Measurements from ENCODE around the gene COL8A1.

The COL8A1 gene

DNA sequence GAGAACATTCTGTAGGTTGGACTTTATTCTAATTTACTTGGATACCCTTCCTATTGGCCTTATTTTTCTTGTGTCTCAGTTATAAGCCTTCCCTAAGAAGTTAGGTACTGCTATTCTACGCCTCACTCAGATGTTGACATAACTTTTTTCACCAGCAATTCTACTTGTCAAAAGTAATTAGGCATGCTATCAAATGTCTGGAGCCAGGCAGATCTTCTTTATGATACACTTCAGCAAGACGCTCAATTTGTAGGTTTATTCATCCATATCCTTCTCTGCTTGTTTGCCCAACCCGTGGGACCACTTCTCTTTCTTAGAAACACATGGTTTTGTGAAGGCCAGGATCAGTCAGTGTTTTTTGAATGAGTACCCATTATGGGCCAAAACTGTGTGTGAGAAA is 36.2 kb upstream of the COL8A1 start (continued):
- TF ChIP-seq, protein P1, sequence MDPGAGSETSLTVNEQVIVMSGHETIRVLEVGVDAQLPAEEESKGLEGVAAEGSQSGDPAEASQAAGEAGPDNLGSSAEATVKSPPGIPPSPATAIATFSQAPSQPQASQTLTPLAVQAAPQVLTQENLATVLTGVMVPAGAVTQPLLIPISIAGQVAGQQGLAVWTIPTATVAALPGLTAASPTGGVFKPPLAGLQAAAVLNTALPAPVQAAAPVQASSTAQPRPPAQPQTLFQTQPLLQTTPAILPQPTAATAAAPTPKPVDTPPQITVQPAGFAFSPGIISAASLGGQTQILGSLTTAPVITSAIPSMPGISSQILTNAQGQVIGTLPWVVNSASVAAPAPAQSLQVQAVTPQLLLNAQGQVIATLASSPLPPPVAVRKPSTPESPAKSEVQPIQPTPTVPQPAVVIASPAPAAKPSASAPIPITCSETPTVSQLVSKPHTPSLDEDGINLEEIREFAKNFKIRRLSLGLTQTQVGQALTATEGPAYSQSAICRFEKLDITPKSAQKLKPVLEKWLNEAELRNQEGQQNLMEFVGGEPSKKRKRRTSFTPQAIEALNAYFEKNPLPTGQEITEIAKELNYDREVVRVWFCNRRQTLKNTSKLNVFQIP (CRISPR knock-in tag; IDR thresholded peaks at IDR 0.05; ENCODE audit: borderline replicate concordance, low read depth), result no peak
- TF ChIP-seq ZNF70 (CRISPR knock-in tag; IDR thresholded peaks at IDR 0.05), result no peak

DNA sequence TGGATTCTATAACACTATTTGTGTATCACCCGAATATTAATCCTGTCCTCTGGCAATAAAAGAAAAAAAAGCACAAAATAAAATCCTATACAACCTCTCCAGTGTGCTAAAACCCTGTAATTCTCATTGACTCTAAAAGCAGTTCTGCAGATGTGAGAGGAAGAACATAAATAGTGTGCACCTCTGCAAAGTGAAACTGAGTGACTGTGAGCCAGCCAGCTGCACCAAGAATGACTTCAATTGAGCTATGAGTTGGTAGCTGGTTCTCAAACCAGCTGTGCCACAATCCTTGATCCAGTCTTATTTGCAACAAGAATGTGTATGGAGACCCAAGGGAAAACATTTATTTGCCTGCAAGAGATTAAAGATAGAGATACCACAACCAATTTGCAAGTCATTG is 31.2 kb upstream of the COL8A1 start:
- ATAC-seq, result no peak

DNA sequence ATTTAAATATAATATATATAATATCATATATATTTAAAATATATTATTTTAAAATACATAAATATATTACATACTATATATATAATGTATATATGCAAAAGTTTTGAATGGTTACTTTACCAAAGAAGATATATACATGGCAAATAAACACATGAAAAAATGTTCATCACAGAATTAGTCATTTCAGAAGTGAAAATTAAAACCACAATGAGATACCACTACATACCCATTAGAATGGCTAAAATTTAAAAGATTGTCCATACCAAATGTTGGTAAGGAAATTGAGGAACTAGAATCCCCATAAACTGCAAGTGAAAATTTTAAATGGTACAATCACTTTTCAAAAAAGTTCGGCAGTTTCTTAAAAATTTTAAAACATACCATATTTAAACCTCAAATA is 23.6 kb upstream of the COL8A1 start:
- ATAC-seq, result no peak

More for the DNA sequence above, 31.2 kb upstream of the COL8A1 start:
- no peak for TF ChIP-seq CSDC2 (CRISPR knock-in tag; IDR thresholded peaks at IDR 0.05)
- TF ChIP-seq, protein P1 (CRISPR knock-in tag; IDR thresholded peaks at IDR 0.05; ENCODE audit: borderline replicate concordance, low read depth), result no peak
- no peak for TF ChIP-seq SNAI2 (CRISPR knock-in tag; IDR thresholded peaks at IDR 0.05)
- no peak for TF ChIP-seq RARB (CRISPR knock-in tag; IDR thresholded peaks at IDR 0.05)
- no peak for TF ChIP-seq ZFP3 (CRISPR knock-in tag; IDR thresholded peaks at IDR 0.05)
- TF ChIP-seq BACH2 (CRISPR knock-in tag; IDR thresholded peaks at IDR 0.05; ENCODE audit: borderline replicate concordance), result no peak
- TF ChIP-seq, protein P2, sequence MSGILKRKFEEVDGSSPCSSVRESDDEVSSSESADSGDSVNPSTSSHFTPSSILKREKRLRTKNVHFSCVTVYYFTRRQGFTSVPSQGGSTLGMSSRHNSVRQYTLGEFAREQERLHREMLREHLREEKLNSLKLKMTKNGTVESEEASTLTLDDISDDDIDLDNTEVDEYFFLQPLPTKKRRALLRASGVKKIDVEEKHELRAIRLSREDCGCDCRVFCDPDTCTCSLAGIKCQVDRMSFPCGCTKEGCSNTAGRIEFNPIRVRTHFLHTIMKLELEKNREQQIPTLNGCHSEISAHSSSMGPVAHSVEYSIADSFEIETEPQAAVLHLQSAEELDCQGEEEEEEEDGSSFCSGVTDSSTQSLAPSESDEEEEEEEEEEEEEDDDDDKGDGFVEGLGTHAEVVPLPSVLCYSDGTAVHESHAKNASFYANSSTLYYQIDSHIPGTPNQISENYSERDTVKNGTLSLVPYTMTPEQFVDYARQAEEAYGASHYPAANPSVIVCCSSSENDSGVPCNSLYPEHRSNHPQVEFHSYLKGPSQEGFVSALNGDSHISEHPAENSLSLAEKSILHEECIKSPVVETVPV (CRISPR knock-in tag; IDR thresholded peaks at IDR 0.05), result no peak
- no peak for TF ChIP-seq PPARA (CRISPR knock-in tag; IDR thresholded peaks at IDR 0.05; ENCODE audit: borderline replicate concordance)
- no peak for TF ChIP-seq ISL1 (CRISPR knock-in tag; IDR thresholded peaks at IDR 0.05)
- TF ChIP-seq ARNTL (CRISPR knock-in tag; IDR thresholded peaks at IDR 0.05; ENCODE audit: borderline replicate concordance, low read depth), result no peak
- TF ChIP-seq TOX (CRISPR knock-in tag; IDR thresholded peaks at IDR 0.05; ENCODE audit: borderline replicate concordance), result no peak
- no peak for TF ChIP-seq TCF4 (CRISPR knock-in tag; IDR thresholded peaks at IDR 0.05; ENCODE audit: borderline replicate concordance)
- no peak for TF ChIP-seq ZNF70 (CRISPR knock-in tag; IDR thresholded peaks at IDR 0.05)
- TF ChIP-seq OSR1 (CRISPR knock-in tag; IDR thresholded peaks at IDR 0.05), result no peak
- TF ChIP-seq ZNF565 (CRISPR knock-in tag; conservative IDR thresholded peaks at IDR 0.05; ENCODE audit: low read depth), result no peak
- no peak for TF ChIP-seq ESRRG (CRISPR knock-in tag; IDR thresholded peaks at IDR 0.05)
- TF ChIP-seq, protein P3, sequence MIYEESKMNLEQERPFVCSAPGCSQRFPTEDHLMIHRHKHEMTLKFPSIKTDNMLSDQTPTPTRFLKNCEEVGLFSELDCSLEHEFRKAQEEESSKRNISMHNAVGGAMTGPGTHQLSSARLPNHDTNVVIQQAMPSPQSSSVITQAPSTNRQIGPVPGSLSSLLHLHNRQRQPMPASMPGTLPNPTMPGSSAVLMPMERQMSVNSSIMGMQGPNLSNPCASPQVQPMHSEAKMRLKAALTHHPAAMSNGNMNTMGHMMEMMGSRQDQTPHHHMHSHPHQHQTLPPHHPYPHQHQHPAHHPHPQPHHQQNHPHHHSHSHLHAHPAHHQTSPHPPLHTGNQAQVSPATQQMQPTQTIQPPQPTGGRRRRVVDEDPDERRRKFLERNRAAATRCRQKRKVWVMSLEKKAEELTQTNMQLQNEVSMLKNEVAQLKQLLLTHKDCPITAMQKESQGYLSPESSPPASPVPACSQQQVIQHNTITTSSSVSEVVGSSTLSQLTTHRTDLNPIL (CRISPR knock-in tag; IDR thresholded peaks at IDR 0.05; ENCODE audit: low read depth), result no peak
- TF ChIP-seq, protein P4, sequence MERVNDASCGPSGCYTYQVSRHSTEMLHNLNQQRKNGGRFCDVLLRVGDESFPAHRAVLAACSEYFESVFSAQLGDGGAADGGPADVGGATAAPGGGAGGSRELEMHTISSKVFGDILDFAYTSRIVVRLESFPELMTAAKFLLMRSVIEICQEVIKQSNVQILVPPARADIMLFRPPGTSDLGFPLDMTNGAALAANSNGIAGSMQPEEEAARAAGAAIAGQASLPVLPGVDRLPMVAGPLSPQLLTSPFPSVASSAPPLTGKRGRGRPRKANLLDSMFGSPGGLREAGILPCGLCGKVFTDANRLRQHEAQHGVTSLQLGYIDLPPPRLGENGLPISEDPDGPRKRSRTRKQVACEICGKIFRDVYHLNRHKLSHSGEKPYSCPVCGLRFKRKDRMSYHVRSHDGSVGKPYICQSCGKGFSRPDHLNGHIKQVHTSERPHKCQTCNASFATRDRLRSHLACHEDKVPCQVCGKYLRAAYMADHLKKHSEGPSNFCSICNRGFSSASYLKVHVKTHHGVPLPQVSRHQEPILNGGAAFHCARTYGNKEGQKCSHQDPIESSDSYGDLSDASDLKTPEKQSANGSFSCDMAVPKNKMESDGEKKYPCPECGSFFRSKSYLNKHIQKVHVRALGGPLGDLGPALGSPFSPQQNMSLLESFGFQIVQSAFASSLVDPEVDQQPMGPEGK (CRISPR knock-in tag; IDR thresholded peaks at IDR 0.05; ENCODE audit: borderline replicate concordance), result no peak
- no peak for TF ChIP-seq ZFP30 (CRISPR knock-in tag; IDR thresholded peaks at IDR 0.05)
- TF ChIP-seq ZNF8 (CRISPR knock-in tag; IDR thresholded peaks at IDR 0.05), result no peak

More for the DNA sequence above, 23.6 kb upstream of the COL8A1 start:
- TF ChIP-seq ZNF8 (CRISPR knock-in tag; IDR thresholded peaks at IDR 0.05) (no peak), OSR1 (CRISPR knock-in tag; IDR thresholded peaks at IDR 0.05) (no peak), ESRRG (CRISPR knock-in tag; IDR thresholded peaks at IDR 0.05) (no peak), ZC3H10 (CRISPR knock-in tag; IDR thresholded peaks at IDR 0.05) (no peak), ZNF565 (CRISPR knock-in tag; conservative IDR thresholded peaks at IDR 0.05; ENCODE audit: low read depth) (no peak)
- TF ChIP-seq, protein P1 (CRISPR knock-in tag; IDR thresholded peaks at IDR 0.05; ENCODE audit: borderline replicate concordance, low read depth), result no peak
- TF ChIP-seq, protein P5, sequence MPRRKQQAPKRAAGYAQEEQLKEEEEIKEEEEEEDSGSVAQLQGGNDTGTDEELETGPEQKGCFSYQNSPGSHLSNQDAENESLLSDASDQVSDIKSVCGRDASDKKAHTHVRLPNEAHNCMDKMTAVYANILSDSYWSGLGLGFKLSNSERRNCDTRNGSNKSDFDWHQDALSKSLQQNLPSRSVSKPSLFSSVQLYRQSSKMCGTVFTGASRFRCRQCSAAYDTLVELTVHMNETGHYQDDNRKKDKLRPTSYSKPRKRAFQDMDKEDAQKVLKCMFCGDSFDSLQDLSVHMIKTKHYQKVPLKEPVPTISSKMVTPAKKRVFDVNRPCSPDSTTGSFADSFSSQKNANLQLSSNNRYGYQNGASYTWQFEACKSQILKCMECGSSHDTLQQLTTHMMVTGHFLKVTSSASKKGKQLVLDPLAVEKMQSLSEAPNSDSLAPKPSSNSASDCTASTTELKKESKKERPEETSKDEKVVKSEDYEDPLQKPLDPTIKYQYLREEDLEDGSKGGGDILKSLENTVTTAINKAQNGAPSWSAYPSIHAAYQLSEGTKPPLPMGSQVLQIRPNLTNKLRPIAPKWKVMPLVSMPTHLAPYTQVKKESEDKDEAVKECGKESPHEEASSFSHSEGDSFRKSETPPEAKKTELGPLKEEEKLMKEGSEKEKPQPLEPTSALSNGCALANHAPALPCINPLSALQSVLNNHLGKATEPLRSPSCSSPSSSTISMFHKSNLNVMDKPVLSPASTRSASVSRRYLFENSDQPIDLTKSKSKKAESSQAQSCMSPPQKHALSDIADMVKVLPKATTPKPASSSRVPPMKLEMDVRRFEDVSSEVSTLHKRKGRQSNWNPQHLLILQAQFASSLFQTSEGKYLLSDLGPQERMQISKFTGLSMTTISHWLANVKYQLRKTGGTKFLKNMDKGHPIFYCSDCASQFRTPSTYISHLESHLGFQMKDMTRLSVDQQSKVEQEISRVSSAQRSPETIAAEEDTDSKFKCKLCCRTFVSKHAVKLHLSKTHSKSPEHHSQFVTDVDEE (CRISPR knock-in tag; IDR thresholded peaks at IDR 0.05), result no peak

Measured in SK-N-SH treated with all-trans-retinoic acid at 6 μM for 48 hours (cell line).